ENCODE data around the gene PGAP6.
A peak's percentile ranks its signal among the peaks of the same experiment; 100 is the strongest.
"Not testable (repeated sequence)": the region's sequence is repeated elsewhere in the genome, so short reads cannot be mapped to it uniquely, and the experiment has no call there.

PGAP6 gene

DNA sequence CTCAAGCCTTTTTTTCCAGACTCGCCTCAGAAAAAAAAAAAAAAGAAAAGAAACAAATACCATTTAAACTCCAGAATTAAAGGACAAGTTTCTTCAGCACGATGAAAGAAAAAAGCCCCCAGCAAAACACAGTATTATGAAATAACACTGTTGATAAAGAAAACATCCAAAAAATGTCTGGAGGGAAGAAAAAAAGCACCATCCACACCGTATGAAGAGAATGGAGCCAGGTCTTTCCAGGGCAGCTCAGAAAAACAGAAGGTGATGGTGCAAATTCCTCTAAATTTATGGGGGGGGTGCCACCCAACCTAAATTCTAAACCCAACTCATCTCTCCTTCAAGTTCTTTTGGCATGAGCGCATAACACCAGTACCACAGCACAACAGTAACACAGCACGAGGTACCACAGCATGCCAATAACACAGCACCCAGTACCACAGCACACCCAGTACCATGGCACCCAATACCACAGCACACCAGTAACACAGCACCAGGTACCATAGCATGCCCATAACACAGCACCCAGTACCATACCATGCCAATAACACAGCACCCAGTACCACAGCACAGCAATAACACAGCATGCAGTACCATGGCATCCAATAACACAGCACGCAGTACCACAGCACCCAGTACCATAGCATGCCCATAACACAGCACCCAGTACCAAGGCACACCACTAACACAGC lies 48.2 kb downstream of the PGAP6 start:
- TF ChIP-seq, protein P1, sequence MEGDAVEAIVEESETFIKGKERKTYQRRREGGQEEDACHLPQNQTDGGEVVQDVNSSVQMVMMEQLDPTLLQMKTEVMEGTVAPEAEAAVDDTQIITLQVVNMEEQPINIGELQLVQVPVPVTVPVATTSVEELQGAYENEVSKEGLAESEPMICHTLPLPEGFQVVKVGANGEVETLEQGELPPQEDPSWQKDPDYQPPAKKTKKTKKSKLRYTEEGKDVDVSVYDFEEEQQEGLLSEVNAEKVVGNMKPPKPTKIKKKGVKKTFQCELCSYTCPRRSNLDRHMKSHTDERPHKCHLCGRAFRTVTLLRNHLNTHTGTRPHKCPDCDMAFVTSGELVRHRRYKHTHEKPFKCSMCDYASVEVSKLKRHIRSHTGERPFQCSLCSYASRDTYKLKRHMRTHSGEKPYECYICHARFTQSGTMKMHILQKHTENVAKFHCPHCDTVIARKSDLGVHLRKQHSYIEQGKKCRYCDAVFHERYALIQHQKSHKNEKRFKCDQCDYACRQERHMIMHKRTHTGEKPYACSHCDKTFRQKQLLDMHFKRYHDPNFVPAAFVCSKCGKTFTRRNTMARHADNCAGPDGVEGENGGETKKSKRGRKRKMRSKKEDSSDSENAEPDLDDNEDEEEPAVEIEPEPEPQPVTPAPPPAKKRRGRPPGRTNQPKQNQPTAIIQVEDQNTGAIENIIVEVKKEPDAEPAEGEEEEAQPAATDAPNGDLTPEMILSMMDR (conservative IDR thresholded peaks at IDR 0.05; ENCODE audit: low read length), result no peak
- no peak overlapping the region for H3K4me3 ChIP-seq (ENCODE audit: low read length)
- no peak for DNase-seq (ENCODE audit: low read depth)

- H3K4me3 ChIP-seq (ENCODE audit: low read length), result not testable (repeated sequence)
- DNase-seq (ENCODE audit: low read depth), result peak; percentile 44
Observed at GRCh38 chr16:331181-331814, 50.5 kb downstream of the PGAP6 start.

DNA sequence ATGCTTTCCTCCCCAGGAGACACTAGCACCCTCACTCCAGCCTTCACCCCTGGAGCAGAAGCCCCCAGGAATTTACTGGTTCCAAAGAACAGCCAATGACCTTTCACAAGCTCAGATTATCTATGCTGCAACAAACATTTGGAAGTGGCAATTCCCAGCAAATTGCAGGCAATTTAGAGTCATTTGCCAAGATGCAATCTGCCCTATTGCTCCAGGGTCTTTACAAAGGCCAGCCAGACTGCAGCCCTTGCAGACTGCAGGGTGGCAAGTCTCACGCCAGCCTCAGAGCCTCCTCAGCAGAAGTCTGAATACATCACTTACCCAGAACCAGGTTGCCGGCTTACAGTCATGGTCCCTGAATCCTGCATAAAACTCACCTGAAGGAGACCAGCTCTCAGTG lies 51.0 kb downstream of the PGAP6 start:
- H3K4me3 ChIP-seq (ENCODE audit: low read length), result no peak overlapping the region
- TF ChIP-seq, protein P1 (conservative IDR thresholded peaks at IDR 0.05; ENCODE audit: low read length), result no peak
- DNase-seq (ENCODE audit: low read depth), result no peak

GRCh38 chr16:325375-326145 lies 56.2 kb downstream of the PGAP6 start:
- no peak overlapping the region for H3K4me3 ChIP-seq (ENCODE audit: low read length)
- TF ChIP-seq, protein P1 (conservative IDR thresholded peaks at IDR 0.05; ENCODE audit: low read length), result no peak
- DNase-seq (ENCODE audit: low read depth), result no peak

GRCh38 chr16:324451-325334 lies 57.1 kb downstream of the PGAP6 start:
- DNase-seq (ENCODE audit: low read depth), result no peak
- no peak overlapping the region for H3K4me3 ChIP-seq (ENCODE audit: low read length)
- TF ChIP-seq, protein P1 (conservative IDR thresholded peaks at IDR 0.05; ENCODE audit: low read length), result no peak

DNA sequence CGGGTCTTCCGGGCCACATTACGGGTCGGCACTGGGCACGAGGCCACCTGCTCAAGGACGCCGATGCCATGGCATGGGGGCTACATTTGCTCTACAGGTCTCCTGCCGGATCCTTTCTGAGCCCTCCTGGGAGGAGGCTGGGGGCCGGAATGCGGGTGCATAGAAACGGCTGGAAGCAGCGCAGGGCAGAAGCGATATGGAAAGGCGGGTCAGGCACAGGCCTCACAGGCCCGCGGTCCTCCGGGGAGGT lies 57.7 kb downstream of the PGAP6 start:
- TF ChIP-seq, protein P1 (conservative IDR thresholded peaks at IDR 0.05; ENCODE audit: low read length), result no peak
- no peak for DNase-seq (ENCODE audit: low read depth)
- H3K4me3 ChIP-seq (ENCODE audit: low read length), result no peak overlapping the region

- no peak overlapping the region for H3K4me3 ChIP-seq (ENCODE audit: low read length)
- TF ChIP-seq, protein P1 (conservative IDR thresholded peaks at IDR 0.05; ENCODE audit: low read length), result no peak
- no peak for DNase-seq (ENCODE audit: low read depth)
Observed at GRCh38 chr16:322476-323143, 59.2 kb downstream of the PGAP6 start.
